Measurements from ENCODE around the gene SLC26A4. TPM values are rescaled to one million over a fixed set of nuclear protein-coding genes. Genes with fewer than 3 reads are reported as not detected.

Gene SLC26A4
- total and polyA plus RNA-seq, 2 donors (not counting 1 experiment from before 2014, with no cell fraction given): 0.05 to 0.13 TPM

DNA sequence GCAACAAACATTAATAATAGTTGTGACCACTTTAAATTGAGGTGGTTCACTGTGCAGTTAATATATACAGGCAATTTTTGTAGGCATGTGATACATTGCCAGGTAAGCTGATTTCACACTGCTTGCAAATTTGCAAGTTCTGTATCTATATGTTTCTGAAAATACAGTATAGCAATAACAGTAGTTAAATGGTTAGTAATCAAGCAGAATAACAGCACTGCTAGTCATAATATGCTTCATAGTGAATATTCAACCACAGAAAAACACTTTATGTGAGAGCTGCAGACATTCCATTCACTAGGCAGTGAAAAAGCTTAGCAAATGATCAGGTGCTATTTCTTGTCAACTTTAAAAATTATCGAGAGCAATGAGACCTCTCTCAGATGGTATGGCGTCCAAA lies 28.9 kb downstream of the SLC26A4 start:
- TF ChIP-seq EZH2 (IDR thresholded peaks at IDR 0.05; ENCODE audit: borderline replicate concordance, insufficient read depth, low read depth, low read length, poor library complexity, severe bottlenecking): no peak
- TF ChIP-seq, protein P1, sequence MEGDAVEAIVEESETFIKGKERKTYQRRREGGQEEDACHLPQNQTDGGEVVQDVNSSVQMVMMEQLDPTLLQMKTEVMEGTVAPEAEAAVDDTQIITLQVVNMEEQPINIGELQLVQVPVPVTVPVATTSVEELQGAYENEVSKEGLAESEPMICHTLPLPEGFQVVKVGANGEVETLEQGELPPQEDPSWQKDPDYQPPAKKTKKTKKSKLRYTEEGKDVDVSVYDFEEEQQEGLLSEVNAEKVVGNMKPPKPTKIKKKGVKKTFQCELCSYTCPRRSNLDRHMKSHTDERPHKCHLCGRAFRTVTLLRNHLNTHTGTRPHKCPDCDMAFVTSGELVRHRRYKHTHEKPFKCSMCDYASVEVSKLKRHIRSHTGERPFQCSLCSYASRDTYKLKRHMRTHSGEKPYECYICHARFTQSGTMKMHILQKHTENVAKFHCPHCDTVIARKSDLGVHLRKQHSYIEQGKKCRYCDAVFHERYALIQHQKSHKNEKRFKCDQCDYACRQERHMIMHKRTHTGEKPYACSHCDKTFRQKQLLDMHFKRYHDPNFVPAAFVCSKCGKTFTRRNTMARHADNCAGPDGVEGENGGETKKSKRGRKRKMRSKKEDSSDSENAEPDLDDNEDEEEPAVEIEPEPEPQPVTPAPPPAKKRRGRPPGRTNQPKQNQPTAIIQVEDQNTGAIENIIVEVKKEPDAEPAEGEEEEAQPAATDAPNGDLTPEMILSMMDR (IDR thresholded peaks at IDR 0.05): no peak
- Histone ChIP-seq H3K36me3 (replicated peaks in 1 of 2; ENCODE audit: control extremely low read depth in 1 of 2, control insufficient read depth in 1 of 2, extremely low read depth in 1 of 2, insufficient read depth in 2 of 2, low read length in 1 of 2) (no peaks in the 10 kb centered on the region), H3K27me3 (replicated peaks in 1 of 4; ENCODE audit: control extremely low read depth in 1 of 4, control insufficient read depth in 3 of 4, insufficient read depth in 4 of 4, low read length in 3 of 4) (peaks cover 0 to 4% (median 0%) of the 10 kb centered on the region in 4 experiments), H3K4me3 (ENCODE audit: control extremely low read depth in 1 of 5, extremely low read depth in 1 of 5, insufficient read depth in 1 of 5, low read depth in 2 of 5, low read length in 4 of 5) (no peak overlapping the region), H3K9me3 (ENCODE audit: control extremely low read depth in 1 of 3, control insufficient read depth in 2 of 3, insufficient read depth in 1 of 3, low read length in 2 of 3) (no peaks in the 10 kb centered on the region), H3K9ac (ENCODE audit: low read length) (no peak overlapping the region), H3K27ac (ENCODE audit: low read length in 2 of 2) (no peak overlapping the region), H4K20me1 (ENCODE audit: control insufficient read depth, insufficient read depth, low read length, poor library complexity, severe bottlenecking) (no peaks in the 10 kb centered on the region), H2AFZ (ENCODE audit: insufficient read depth, low read depth, low read length, poor library complexity, severe bottlenecking) (no peak overlapping the region), H3K79me2 (ENCODE audit: control insufficient read depth, insufficient read depth, low read length) (no peaks in the 10 kb centered on the region), H3K4me1 (ENCODE audit: control insufficient read depth in 2 of 2, insufficient read depth in 2 of 2, low read length in 2 of 2) (no peaks in the 10 kb centered on the region), H3K4me2 (replicated peaks; ENCODE audit: low read depth, low read length, poor library complexity, severe bottlenecking) (no peak overlapping the region)
- no peak overlapping the region for H3K27ac Mint-ChIP-seq
- ChIA-PET CTCF (no interaction called here), POLR2A (no interaction called here)
- H3K4me1 Mint-ChIP-seq: no peaks in the 10 kb centered on the region
- ATAC-seq (ENCODE audit: low read depth) (no peak), DNase-seq (no peak)
- WGBS (ENCODE audit: insufficient coverage): 100% methylated on average over 2 of the region's 2 CpGs
- no peak overlapping the region for H3K4me3 Mint-ChIP-seq
- intact Hi-C loops (cut with micrococcal nuclease): no loop called here
- H3K27me3 Mint-ChIP-seq: peaks cover 22% of the 10 kb centered on the region
- H3K9me3 Mint-ChIP-seq (ENCODE audit: insufficient read depth): no peaks in the 10 kb centered on the region

DNA sequence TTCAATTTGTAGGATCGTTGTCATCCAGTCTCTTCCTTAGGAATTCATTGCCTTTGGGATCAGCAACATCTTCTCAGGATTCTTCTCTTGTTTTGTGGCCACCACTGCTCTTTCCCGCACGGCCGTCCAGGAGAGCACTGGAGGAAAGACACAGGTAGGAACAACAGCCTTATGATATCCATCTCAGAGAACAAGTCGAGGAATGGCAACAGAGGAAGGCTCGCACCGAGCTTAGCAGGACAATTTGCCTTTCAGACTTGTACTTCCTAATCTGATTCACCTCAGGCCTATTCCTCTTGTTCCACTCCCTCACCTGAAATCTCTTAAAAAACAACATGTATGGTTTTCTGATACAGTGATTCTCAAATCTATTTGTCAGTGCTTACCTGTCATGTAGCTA lies 29.5 kb downstream of the SLC26A4 start:
- no peaks in the 10 kb centered on the region for H4K20me1 ChIP-seq (ENCODE audit: control insufficient read depth, insufficient read depth, low read length, poor library complexity, severe bottlenecking)
- H3K27ac ChIP-seq (ENCODE audit: low read length in 2 of 2): no peak overlapping the region
- ChIA-PET CTCF (no interaction called here), POLR2A (no interaction called here)
- no peaks in the 10 kb centered on the region for H3K79me2 ChIP-seq (ENCODE audit: control insufficient read depth, insufficient read depth, low read length)
- TF ChIP-seq, protein P1 (IDR thresholded peaks at IDR 0.05): no peak
- no peak for TF ChIP-seq EZH2 (IDR thresholded peaks at IDR 0.05; ENCODE audit: borderline replicate concordance, insufficient read depth, low read depth, low read length, poor library complexity, severe bottlenecking)
- H2AFZ ChIP-seq (ENCODE audit: insufficient read depth, low read depth, low read length, poor library complexity, severe bottlenecking): no peak overlapping the region
- H3K4me1 ChIP-seq (ENCODE audit: control insufficient read depth in 2 of 2, insufficient read depth in 2 of 2, low read length in 2 of 2): no peaks in the 10 kb centered on the region
- H3K27me3 Mint-ChIP-seq: peaks cover 22% of the 10 kb centered on the region
- no peak for ATAC-seq (ENCODE audit: low read depth)
- intact Hi-C loops (cut with micrococcal nuclease): no loop called here
- no peak overlapping the region for H3K4me3 Mint-ChIP-seq
- DNase-seq: no peak
- no peak overlapping the region for H3K9ac ChIP-seq (ENCODE audit: low read length)
- no peaks in the 10 kb centered on the region for H3K9me3 ChIP-seq (ENCODE audit: control extremely low read depth in 1 of 3, control insufficient read depth in 2 of 3, insufficient read depth in 1 of 3, low read length in 2 of 3)
- no peaks in the 10 kb centered on the region for H3K4me1 Mint-ChIP-seq
- no peak overlapping the region for H3K4me2 ChIP-seq (replicated peaks; ENCODE audit: low read depth, low read length, poor library complexity, severe bottlenecking)
- H3K36me3 ChIP-seq (replicated peaks in 1 of 2; ENCODE audit: control extremely low read depth in 1 of 2, control insufficient read depth in 1 of 2, extremely low read depth in 1 of 2, insufficient read depth in 2 of 2, low read length in 1 of 2): no peaks in the 10 kb centered on the region
- 85% methylated on average over 7 of the region's 7 CpGs for WGBS (ENCODE audit: insufficient coverage)
- H3K27ac Mint-ChIP-seq: no peak overlapping the region
- peaks cover 0 to 4% (median 0%) of the 10 kb centered on the region in 4 experiments for H3K27me3 ChIP-seq (replicated peaks in 1 of 4; ENCODE audit: control extremely low read depth in 1 of 4, control insufficient read depth in 3 of 4, insufficient read depth in 4 of 4, low read length in 3 of 4)
- H3K4me3 ChIP-seq (ENCODE audit: control extremely low read depth in 1 of 5, extremely low read depth in 1 of 5, insufficient read depth in 1 of 5, low read depth in 2 of 5, low read length in 4 of 5): no peak overlapping the region
- no peaks in the 10 kb centered on the region for H3K9me3 Mint-ChIP-seq (ENCODE audit: insufficient read depth)
